ENCODE data around the gene TOLLIP. TPM values are rescaled to one million over a fixed set of nuclear protein-coding genes. Genes with fewer than 3 reads are reported as not detected.

TOLLIP gene
- total and polyA plus RNA-seq, 2 of the 8 experiments (the other 6 are each of a cell fraction or from before 2014, with no cell fraction given): 23.7 to 34.7 TPM

GRCh38 chr11:1337647-1338007 is 28.2 kb upstream of the TOLLIP start:
- H3K36me3 ChIP-seq (ENCODE audit: control insufficient read depth in 2 of 4, insufficient read depth in 4 of 4, low read length in 3 of 4): peaks cover 0 to 3% (median 0%) of the 10 kb centered on the region in 4 experiments; a peak in 1 of 8 replicates
- peaks cover 0 to 1% of the 10 kb centered on the region in 2 experiments for H4K20me1 ChIP-seq (replicated peaks in 1 of 2; ENCODE audit: control insufficient read depth in 1 of 2, insufficient read depth in 2 of 2, low read length in 2 of 2)

More at GRCh38 chr11:1337647-1338007, 28.2 kb upstream of the TOLLIP start:
- Histone ChIP-seq H3K79me2 (ENCODE audit: control insufficient read depth in 1 of 2, insufficient read depth in 2 of 2, low read length in 2 of 2) (no peaks in the 10 kb centered on the region), H3K79me1 (ENCODE audit: low read depth, low read length) (no peaks in the 10 kb centered on the region), H4K8ac (ENCODE audit: extremely low read depth, insufficient read depth, low read length) (no peak overlapping the region), H2BK15ac (ENCODE audit: low read length) (no peak overlapping the region), H2AFZ (ENCODE audit: low read length) (no peak overlapping the region), H3K14ac (ENCODE audit: insufficient read length) (no peak overlapping the region), H3K27me3 (replicated peaks in 1 of 4; ENCODE audit: control insufficient read depth in 3 of 4, extremely low read depth in 1 of 4, insufficient read depth in 3 of 4, low read length in 3 of 4) (peaks cover 8 to 40% (median 32%) of the 10 kb centered on the region in 4 experiments), H3K9ac (replicated peaks in 1 of 4; ENCODE audit: extremely low read depth in 1 of 4, low read depth in 3 of 4, low read length in 3 of 4) (no peak overlapping the region), H3K23ac (ENCODE audit: insufficient read length) (no peak overlapping the region), H4K5ac (ENCODE audit: insufficient read length, low read depth, low read length) (no peak overlapping the region), H3K4me3 (ENCODE audit: extremely low read depth in 1 of 4, insufficient read depth in 2 of 4, low read depth in 3 of 4, low read length in 4 of 4) (peak overlapping the region in 1 of 4 experiments; percentile 62; a peak in 2 of 8 replicates), H3K27ac (ENCODE audit: low read depth, low read length) (no peak overlapping the region), H2AK5ac (ENCODE audit: low read depth, low read length) (no peak overlapping the region), H2BK120ac (replicated peaks; ENCODE audit: low read depth, low read length) (no peak overlapping the region), H2BK12ac (ENCODE audit: low read depth, low read length) (no peak overlapping the region), H2BK5ac (ENCODE audit: low read depth, low read length) (no peak overlapping the region), H3K9me3 (ENCODE audit: insufficient read depth in 2 of 2, low read depth in 1 of 2, low read length in 1 of 2) (peaks cover 7 to 17% of the 10 kb centered on the region in 2 experiments; a peak in 3 of 4 replicates), H2BK20ac (ENCODE audit: low read length) (no peak overlapping the region), H3K4ac (replicated peaks; ENCODE audit: insufficient read length, low read depth, low read length) (no peak overlapping the region), H3K56ac (replicated peaks; ENCODE audit: insufficient read length, low read depth, low read length) (no peak overlapping the region), H3K23me2 (ENCODE audit: low read depth, low read length) (peaks cover 13% of the 10 kb centered on the region), H4K91ac (replicated peaks; ENCODE audit: insufficient read length, low read length) (no peak overlapping the region), H3K4me2 (ENCODE audit: insufficient read depth in 1 of 2, low read depth in 2 of 2, low read length in 2 of 2) (peak overlapping the region; percentile 69 to 93; a peak in 3 of 4 replicates), H3K4me1 (replicated peaks in 1 of 4; ENCODE audit: control insufficient read depth in 3 of 4, insufficient read depth in 4 of 4, low read length in 3 of 4) (peaks cover 2 to 8% (median 5%) of the 10 kb centered on the region in 4 experiments; a peak in 5 of 7 replicates), H3K18ac (ENCODE audit: extremely low read depth, low read length) (no peak overlapping the region)
- WGBS, 2 experiments (ENCODE audit: extremely low coverage in 1 of 2, insufficient coverage in 1 of 2, insufficient read length in 1 of 2, insufficient replicate concordance in 2 of 2, low coverage in 1 of 2, low lambda C conversion rate in 2 of 2, missing lambda C conversion rate in 1 of 2): 59% methylated on average over 15 of the region's 25 CpGs; no CpG with 5 or more reads in 1 of the 2 experiments
- TF ChIP-seq EZH2 (IDR thresholded peaks at IDR 0.05; ENCODE audit: low read depth, low read length, severe bottlenecking) (peak; percentile 22), POU5F1 (IDR thresholded peaks at IDR 0.05; ENCODE audit: low read depth, low read length) (no peak)
- ChIA-PET CTCF (ENCODE audit: partially characterized antibody) (no interaction called here), POLR2A (ENCODE audit: partially characterized antibody) (interaction anchor here (1.3 kb wide), 1 partner anchor 14 kb away, joined by 3 read pairs; no protein-coding TSS in a partner anchor)
- FAIRE-seq (no peak), DNase-seq (ENCODE audit: low read depth in 1 of 2, low spot score in 2 of 2) (no peak)
